ENCODE measurements around the gene SLC1A3.

- TF ChIP-seq CTCF (IDR thresholded peaks at IDR 0.05; ENCODE audit: low read depth, low read length): no peak
- no peak for TF ChIP-seq EZH2phosphoT487 (IDR thresholded peaks at IDR 0.05; ENCODE audit: low read depth)
Measured at GRCh38 chr5:36576721-36577120, 29.7 kb upstream of the SLC1A3 start.

Measured in OCI-LY3 (cell line).